Osteoblast (primary cell): ENCODE results near the gene RGS16. TPM values are rescaled to one million over a fixed set of nuclear protein-coding genes. Genes with fewer than 3 reads are reported as not detected.

ENCODE experiments used
- DNase-seq: peaks from one replicate; pipeline ENCODE4 v3.0.0; 2011; ENCODE audit warnings: low spot score, mixed read lengths; ENCODE audit not compliant: insufficient read length; ENCODE audit errors: missing footprints
- H2AFZ ChIP-seq: 2 replicates; pipeline ENCODE4 v1.6.0; 2011; ENCODE audit warnings: mild to moderate bottlenecking, low read length
- H3K27ac ChIP-seq: 2 replicates; pipeline ENCODE4 v1.5.1; 2011; ENCODE audit warnings: mild to moderate bottlenecking, low read depth, low read length, moderate library complexity
- H3K27me3 ChIP-seq: 2 replicates; pipeline ENCODE4 v1.6.0; 2012; ENCODE audit warnings: mild to moderate bottlenecking, control low read depth, inconsistent platforms, low read length, moderate library complexity; ENCODE audit not compliant: insufficient read depth
- H3K36me3 ChIP-seq: 2 replicates; pipeline ENCODE4 v1.5.1; 2011; ENCODE audit warnings: mild to moderate bottlenecking, low read length, control low read depth, moderate library complexity; ENCODE audit not compliant: insufficient read depth
- H3K4me1 ChIP-seq: 2 replicates; pipeline ENCODE4 v1.5.1; 2011; ENCODE audit warnings: mild to moderate bottlenecking, low read length, control low read depth, moderate library complexity; ENCODE audit not compliant: insufficient read depth
- H3K4me2 ChIP-seq: 2 replicates; pipeline ENCODE4 v1.6.0; 2011; ENCODE audit warnings: mild to moderate bottlenecking, low read length; ENCODE audit not compliant: insufficient read depth
- H3K4me3 ChIP-seq: fragments of 200-600 bp; sonication (generic); 3 replicates; pipeline ENCODE4 v1.5.1; 2012; ENCODE audit warnings: mild to moderate bottlenecking, low read length, inconsistent platforms; ENCODE audit not compliant: insufficient read depth
- H3K79me2 ChIP-seq: 2 replicates; pipeline ENCODE4 v1.6.0; 2012; ENCODE audit warnings: mild to moderate bottlenecking, low read length, control low read depth, inconsistent platforms; ENCODE audit not compliant: insufficient read depth
- H3K9me3 ChIP-seq: 2 replicates; pipeline ENCODE4 v1.5.1; 2011; ENCODE audit warnings: low read depth, low read length, control low read depth
- H4K20me1 ChIP-seq: 2 replicates; pipeline ENCODE4 v1.6.0; 2012; ENCODE audit warnings: mild to moderate bottlenecking, low read length, control low read depth; ENCODE audit not compliant: insufficient read depth
- CTCF ChIP-seq: IDR thresholded peaks from 2 replicates; pipeline ENCODE4 v1.5.1; 2011; ENCODE audit warnings: mild to moderate bottlenecking, low read depth, low read length, moderate library complexity; ENCODE audit errors: extremely low read depth
- total RNA-seq: library from RNA; depleted of rRNA; stranded (reverse); fragments of >200 nt; gene quantifications from 2 replicates; pipeline ENCODE4 v1.2.3, GENCODE V29; 2012

RGS16 gene
- total RNA-seq, 1 donor = under 0.01 TPM

- Histone ChIP-seq H3K27me3 (no peaks in the 10 kb centered on the region), H3K4me1 (peaks cover 15% of the 10 kb centered on the region), H4K20me1 (no peaks in the 10 kb centered on the region), H2AFZ (peak overlapping the region; percentile 12), H3K4me2 (no peak overlapping the region), H3K9me3 (no peaks in the 10 kb centered on the region), H3K36me3 (no peaks in the 10 kb centered on the region), H3K4me3 (no peak overlapping the region), H3K27ac (no peak overlapping the region), H3K79me2 (no peaks in the 10 kb centered on the region)
- no peak for DNase-seq
- no peak for TF ChIP-seq CTCF
Observed at GRCh38 chr1:182608845-182609610, 4.8 kb upstream of the RGS16 start.

- Histone ChIP-seq H3K27me3 (no peaks in the 10 kb centered on the region), H3K4me1 (peaks cover 17% of the 10 kb centered on the region), H3K79me2 (no peaks in the 10 kb centered on the region), H3K9me3 (no peaks in the 10 kb centered on the region), H2AFZ (no peak overlapping the region), H3K4me2 (no peak overlapping the region), H3K27ac (no peak overlapping the region), H3K4me3 (no peak overlapping the region), H3K36me3 (no peaks in the 10 kb centered on the region), H4K20me1 (no peaks in the 10 kb centered on the region)
- no peak for DNase-seq
- TF ChIP-seq CTCF = no peak
Observed at GRCh38 chr1:182608236-182608635, 4.0 kb upstream of the RGS16 start.

GRCh38 chr1:182607566-182607965 lies 3.4 kb upstream of the RGS16 start:
- H3K4me3 ChIP-seq = no peak overlapping the region
- H2AFZ ChIP-seq = no peak overlapping the region
- H3K36me3 ChIP-seq = no peaks in the 10 kb centered on the region
- no peak for DNase-seq
- H3K27me3 ChIP-seq = peaks cover 3% of the 10 kb centered on the region
- H3K79me2 ChIP-seq = no peaks in the 10 kb centered on the region
- peaks cover 17% of the 10 kb centered on the region for H3K4me1 ChIP-seq
- no peaks in the 10 kb centered on the region for H3K9me3 ChIP-seq
- no peak overlapping the region for H3K4me2 ChIP-seq
- no peak overlapping the region for H3K27ac ChIP-seq
- no peak for TF ChIP-seq CTCF
- no peaks in the 10 kb centered on the region for H4K20me1 ChIP-seq

- no peak for TF ChIP-seq CTCF
- DNase-seq = peak; percentile 63
- Histone ChIP-seq H3K9me3 (no peaks in the 10 kb centered on the region), H3K4me3 (peak overlapping the region; percentile 65), H3K79me2 (no peaks in the 10 kb centered on the region), H2AFZ (peak overlapping the region; percentile 71), H3K4me1 (peaks cover 10% of the 10 kb centered on the region), H3K27me3 (peaks cover 3% of the 10 kb centered on the region), H3K4me2 (peak overlapping the region; percentile 81), H3K27ac (no peak overlapping the region), H4K20me1 (no peaks in the 10 kb centered on the region), H3K36me3 (no peaks in the 10 kb centered on the region)
Observed at GRCh38 chr1:182603646-182604174, 479 bp downstream of the RGS16 start.
